ENCODE measurements around the gene TTLL3. TPM values are rescaled to one million over a fixed set of nuclear protein-coding genes. Genes with fewer than 3 reads are reported as not detected.

The TTLL3 gene
- total and polyA plus RNA-seq, 2 of the 13 experiments (the other 11 are each of a cell fraction or from before 2014, with no cell fraction given): 9.5 to 51.2 TPM

- TF ChIP-seq PBX2 (CRISPR knock-in tag; IDR thresholded peaks at IDR 0.05): no peak
- peak; percentile 55; the same call in 1 of the 2 replicates for TF ChIP-seq SOX5 (CRISPR knock-in tag; IDR thresholded peaks at IDR 0.05; ENCODE audit: borderline replicate concordance)
- TF ChIP-seq NCOA5 (CRISPR knock-in tag; IDR thresholded peaks at IDR 0.05): no peak
- TF ChIP-seq ZSCAN25 (CRISPR knock-in tag; IDR thresholded peaks at IDR 0.05): no peak
- no peak for TF ChIP-seq ZNF761 (CRISPR knock-in tag; conservative IDR thresholded peaks at IDR 0.05)
- TF ChIP-seq HNF1A (IDR thresholded peaks at IDR 0.05; ENCODE audit: low read depth): no peak
- TF ChIP-seq HNF1A (CRISPR knock-in tag; IDR thresholded peaks at IDR 0.05; ENCODE audit: borderline replicate concordance): no peak
- peak; percentile 89 for TF ChIP-seq TBX2 (CRISPR knock-in tag; IDR thresholded peaks at IDR 0.05; ENCODE audit: borderline replicate concordance)
- peak; percentile 88; the same call in 1 of the 2 replicates for TF ChIP-seq FOSL1 (CRISPR knock-in tag; IDR thresholded peaks at IDR 0.05; ENCODE audit: borderline replicate concordance)
- no peak; the same call in 1 of the 2 replicates for TF ChIP-seq ZNF605 (CRISPR knock-in tag; IDR thresholded peaks at IDR 0.05)
- no peak for TF ChIP-seq ZNF737 (CRISPR knock-in tag; IDR thresholded peaks at IDR 0.05; ENCODE audit: borderline replicate concordance)
- TF ChIP-seq MNT (IDR thresholded peaks at IDR 0.05): no peak
- TF ChIP-seq ZMAT3 (CRISPR knock-in tag; conservative IDR thresholded peaks at IDR 0.05): 0 out of 2 replicates have a peak, but pooled peaks have one; percentile 17
- peak; percentile 68 for TF ChIP-seq RARA (CRISPR knock-in tag; IDR thresholded peaks at IDR 0.05)
- no peak for TF ChIP-seq ZNF234 (CRISPR knock-in tag; conservative IDR thresholded peaks at IDR 0.05)
- no peak for TF ChIP-seq ZBTB43 (CRISPR knock-in tag; conservative IDR thresholded peaks at IDR 0.05)
- TF ChIP-seq FOSL2 (CRISPR knock-in tag; IDR thresholded peaks at IDR 0.05): peak; percentile 98
- no peak for TF ChIP-seq TFAP4 (IDR thresholded peaks at IDR 0.05; ENCODE audit: borderline replicate concordance, low read depth)
- TF ChIP-seq ZNF44 (CRISPR knock-in tag; IDR thresholded peaks at IDR 0.05): no peak
- TF ChIP-seq HOMEZ (CRISPR knock-in tag; IDR thresholded peaks at IDR 0.05; ENCODE audit: low read depth): peak; percentile 69
- TF ChIP-seq ZNF143 (CRISPR knock-in tag; IDR thresholded peaks at IDR 0.05): no peak
- TF ChIP-seq RFX5 (IDR thresholded peaks at IDR 0.05; ENCODE audit: low read depth, low read length): no peak
Observed at GRCh38 chr3:9878700-9879099, 68.6 kb downstream of the TTLL3 start (continued).

Data from HepG2 (cell line).